Left lung (tissue), 10 donors: ENCODE results near the gene BANF2. TPM values are rescaled to one million over a fixed set of nuclear protein-coding genes. Genes with fewer than 3 reads are reported as not detected.

Source experiments
- ATAC-seq: fragments of 200-7000 bp; cut with Tn5 transposase; one replicate; pipeline ENCODE4 v1.9.1; 2020; ENCODE audit warnings: moderate library complexity
- DNase-seq, 4 donors: peaks; one replicate each; pipeline ENCODE4 v3.0.0-alpha.2; 2013 to 2020
- H3K27ac ChIP-seq, 2 donors: fragments of 200-600 bp; sonication (generic) in 1 of 2; one replicate each; pipeline versions ENCODE4 v1.5.0 to v1.8.0; 2020 to 2021
- H3K27me3 ChIP-seq, 2 donors: fragments of 200-600 bp; sonication (generic) in 1 of 2; one replicate each; pipeline versions ENCODE4 v1.5.0 to v1.8.0; 2020 to 2021
- H3K36me3 ChIP-seq, 2 donors: fragments of 200-600 bp; sonication (generic) in 1 of 2; one replicate each; pipeline versions ENCODE4 v1.5.0 to v1.8.0; 2020 to 2021
- H3K4me1 ChIP-seq, 2 donors: fragments of 200-600 bp; one replicate each; pipeline ENCODE4 v1.8.0; 2021
- H3K4me3 ChIP-seq, 2 donors: fragments of 200-600 bp; sonication (generic) in 1 of 2; one replicate each; pipeline versions ENCODE4 v1.5.0 to v1.8.0; 2020 to 2021; ENCODE audit warnings: mild to moderate bottlenecking in 1 of 2
- H3K9me3 ChIP-seq, 2 donors: fragments of 200-600 bp; sonication (generic) in 1 of 2; one replicate each; pipeline versions ENCODE4 v1.5.0 to v1.8.0; 2020 to 2021
- intact Hi-C, 2 donors: fragments of 100-400 bp; cut with DNase I; formaldehyde crosslinking; loops; one replicate each; pipeline versions ENCODE4 v1.11.2 to v1.14.2; 2022
- polyA plus RNA-seq, 6 donors: library from polyadenylated mRNA; unstranded; fragments of 120-200 nt; gene quantifications; one replicate each; pipeline ENCODE4 v1.2.1, GENCODE V29; 2013; ENCODE audit not compliant: insufficient read length in 6 of 6
- total RNA-seq, 2 donors: library from RNA; stranded (reverse); fragmentation: NEBNext Ultra II Directional; extraction: Animal tissue kit (Norgen Biotek cat#: 25700); gene quantifications; one replicate each; pipeline ENCODE4 v1.2.1, GENCODE V29; 2021
- TF ChIP-seq, protein P1 (sequence below), 2 donors: fragments of 200-600 bp; sonication (generic) in 1 of 2; IDR thresholded peaks; one replicate each; pipeline versions ENCODE4 v1.5.0 to v1.8.0; 2021; ENCODE audit warnings: antibody characterized with exemption in 2 of 2
- donor health status: DM: no; HTN: yes; CAD: no.
- donor health status: DM: no; HTN: no; CAD: no.

Gene BANF2
- total and polyA plus RNA-seq, 8 donors: not detected

DNA sequence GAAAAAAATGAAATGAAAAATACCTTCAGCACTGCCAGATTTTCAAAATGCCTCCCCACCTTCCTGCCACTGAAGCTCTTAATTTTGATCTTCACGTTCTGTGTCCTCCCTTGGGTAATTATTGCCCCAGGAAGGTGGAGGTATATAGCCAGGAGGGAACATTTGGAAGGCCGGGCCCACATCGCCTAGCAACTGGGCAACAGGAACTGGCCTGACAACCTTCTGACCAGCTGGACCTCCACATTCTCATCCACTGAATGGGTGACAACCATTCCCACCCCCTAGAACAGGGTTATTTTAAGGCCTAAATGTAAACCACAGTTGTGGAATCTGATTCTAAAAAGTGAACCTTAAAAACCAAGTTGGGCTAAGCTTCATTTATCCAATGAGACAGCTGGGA, 20.9 kb upstream of the BANF2 start:
- no peak for DNase-seq
- H3K4me3 ChIP-seq: no peak overlapping the region
- H3K9me3 ChIP-seq: no peaks in the 10 kb centered on the region
- peaks cover 0 to 36% of the 10 kb centered on the region in 2 donors for H3K36me3 ChIP-seq
- ATAC-seq: no peak
- TF ChIP-seq, protein P1, sequence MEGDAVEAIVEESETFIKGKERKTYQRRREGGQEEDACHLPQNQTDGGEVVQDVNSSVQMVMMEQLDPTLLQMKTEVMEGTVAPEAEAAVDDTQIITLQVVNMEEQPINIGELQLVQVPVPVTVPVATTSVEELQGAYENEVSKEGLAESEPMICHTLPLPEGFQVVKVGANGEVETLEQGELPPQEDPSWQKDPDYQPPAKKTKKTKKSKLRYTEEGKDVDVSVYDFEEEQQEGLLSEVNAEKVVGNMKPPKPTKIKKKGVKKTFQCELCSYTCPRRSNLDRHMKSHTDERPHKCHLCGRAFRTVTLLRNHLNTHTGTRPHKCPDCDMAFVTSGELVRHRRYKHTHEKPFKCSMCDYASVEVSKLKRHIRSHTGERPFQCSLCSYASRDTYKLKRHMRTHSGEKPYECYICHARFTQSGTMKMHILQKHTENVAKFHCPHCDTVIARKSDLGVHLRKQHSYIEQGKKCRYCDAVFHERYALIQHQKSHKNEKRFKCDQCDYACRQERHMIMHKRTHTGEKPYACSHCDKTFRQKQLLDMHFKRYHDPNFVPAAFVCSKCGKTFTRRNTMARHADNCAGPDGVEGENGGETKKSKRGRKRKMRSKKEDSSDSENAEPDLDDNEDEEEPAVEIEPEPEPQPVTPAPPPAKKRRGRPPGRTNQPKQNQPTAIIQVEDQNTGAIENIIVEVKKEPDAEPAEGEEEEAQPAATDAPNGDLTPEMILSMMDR (IDR thresholded peaks at IDR 0.05): no peak
- intact Hi-C loops: no loop called here
- H3K4me1 ChIP-seq: peaks cover 10 to 60% of the 10 kb centered on the region in 2 donors
- no peak overlapping the region for H3K27ac ChIP-seq
- no peaks in the 10 kb centered on the region for H3K27me3 ChIP-seq

DNA sequence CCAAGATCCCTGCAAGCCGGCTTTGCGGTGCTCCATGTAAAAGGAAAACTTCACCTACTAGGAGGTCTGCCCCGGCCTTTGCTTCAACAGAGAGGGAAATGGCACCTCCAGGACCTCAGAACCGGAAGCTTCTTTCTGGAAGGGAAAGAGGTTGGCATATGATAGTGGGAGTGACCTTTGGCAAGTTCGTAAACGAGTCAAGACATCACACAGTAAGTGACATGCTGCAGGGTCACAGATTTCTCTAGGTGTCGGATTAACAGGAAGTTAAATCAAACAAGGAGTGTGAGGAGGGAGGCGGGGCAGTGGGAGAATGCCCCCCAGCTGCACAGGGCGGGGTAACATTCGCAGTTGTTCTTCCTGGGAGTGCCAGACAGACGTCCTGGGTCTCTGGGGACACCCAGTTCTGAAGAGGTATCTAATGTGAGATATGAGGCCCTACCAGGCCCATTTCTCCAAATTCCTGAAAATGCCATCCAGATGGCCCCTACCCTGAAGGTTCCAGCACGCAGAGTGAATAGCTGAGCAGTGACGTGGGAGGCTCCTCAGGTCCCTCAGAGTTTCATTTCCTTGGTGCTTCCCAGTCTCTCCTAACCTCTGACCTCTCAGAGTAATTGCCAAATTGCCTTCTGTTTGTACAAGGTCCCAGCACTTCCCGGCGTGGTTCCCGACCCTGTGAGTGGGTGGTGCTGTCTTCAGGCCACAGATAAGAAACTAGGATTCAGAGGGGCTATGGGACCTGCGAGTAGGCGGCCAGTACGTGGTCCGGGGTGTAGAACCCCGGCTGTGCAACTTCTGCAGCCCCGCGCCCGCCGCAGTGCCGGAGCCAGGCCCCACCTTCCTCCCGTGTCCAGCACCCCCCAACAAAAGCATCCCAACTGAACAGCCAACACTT, 19.6 kb upstream of the BANF2 start:
- TF ChIP-seq, protein P1 (IDR thresholded peaks at IDR 0.05): no peak
- peak overlapping the region; percentile 94 to 97 for H3K27ac ChIP-seq
- DNase-seq (peak; percentile 25 to 81 (median 56)), ATAC-seq (peak; percentile 11)
- H3K4me3 ChIP-seq: peak overlapping the region; percentile 62 to 73
- no peaks in the 10 kb centered on the region for H3K9me3 ChIP-seq
- peaks cover 10 to 54% of the 10 kb centered on the region in 2 donors for H3K4me1 ChIP-seq
- intact Hi-C loops: loop anchor here in 1 of 2 donors (10.0 kb wide), 1 partner anchor 145 kb away; no protein-coding TSS in a partner anchor
- no peaks in the 10 kb centered on the region for H3K27me3 ChIP-seq
- H3K36me3 ChIP-seq: peaks cover 0 to 32% of the 10 kb centered on the region in 2 donors

DNA sequence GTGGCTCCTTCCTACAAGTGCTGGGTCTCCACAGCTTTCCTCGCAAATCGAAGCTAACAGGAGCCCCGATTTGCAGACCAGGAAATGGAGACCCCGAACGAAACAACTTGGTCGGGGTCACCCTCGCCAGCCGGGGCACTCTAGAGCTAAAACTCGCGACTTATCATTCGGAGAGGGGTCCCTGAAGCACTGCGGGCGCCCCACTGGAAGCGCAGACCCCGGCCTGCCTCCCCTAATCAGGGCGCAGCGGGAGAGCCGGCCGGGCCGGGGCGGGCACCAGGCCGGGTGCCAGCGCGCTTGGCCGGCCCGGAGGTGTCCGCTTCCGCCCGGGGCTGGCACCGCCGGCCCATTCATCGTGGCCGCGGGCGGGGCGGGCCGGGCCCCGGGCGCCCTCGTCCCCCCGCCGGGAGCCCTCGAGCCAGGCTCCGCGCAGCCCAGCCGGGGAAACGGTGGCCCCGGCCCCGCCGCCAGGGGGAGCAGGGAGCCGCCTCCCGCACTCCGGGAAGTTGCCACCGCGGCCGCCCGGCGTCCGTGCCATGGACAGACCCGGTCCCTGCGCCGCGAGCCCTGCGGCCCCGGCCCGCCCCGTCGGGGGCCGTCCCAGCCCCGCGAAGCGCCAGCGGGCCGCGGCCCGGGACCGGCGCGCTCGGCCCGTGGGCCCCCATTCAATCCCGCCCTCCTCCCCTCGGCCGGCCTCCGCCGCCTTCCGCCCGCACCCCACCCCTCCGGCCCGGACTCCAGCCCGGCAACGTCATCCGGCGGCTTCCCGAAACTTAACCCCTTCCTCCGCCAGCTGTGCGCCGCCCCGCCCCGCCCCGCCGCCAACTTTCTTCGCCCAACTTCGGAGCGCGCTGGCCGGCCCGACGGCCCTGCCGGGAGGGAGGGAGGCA, 18.7 kb upstream of the BANF2 start:
- intact Hi-C loops: loop anchor here in 1 of 2 donors (10.0 kb wide), 1 partner anchor 144 kb away; no protein-coding TSS in a partner anchor
- DNase-seq (peak; percentile 77 to 98 (median 85)), ATAC-seq (peak; percentile 39)
- Histone ChIP-seq H3K9me3 (no peaks in the 10 kb centered on the region), H3K4me3 (peak overlapping the region; percentile 62 to 73), H3K4me1 (peaks cover 10 to 45% of the 10 kb centered on the region in 2 donors), H3K27ac (peak overlapping the region; percentile 94 to 97), H3K27me3 (no peaks in the 10 kb centered on the region), H3K36me3 (peaks cover 0 to 25% of the 10 kb centered on the region in 2 donors)
- TF ChIP-seq, protein P1 (IDR thresholded peaks at IDR 0.05): peak; percentile 46 to 70

DNA sequence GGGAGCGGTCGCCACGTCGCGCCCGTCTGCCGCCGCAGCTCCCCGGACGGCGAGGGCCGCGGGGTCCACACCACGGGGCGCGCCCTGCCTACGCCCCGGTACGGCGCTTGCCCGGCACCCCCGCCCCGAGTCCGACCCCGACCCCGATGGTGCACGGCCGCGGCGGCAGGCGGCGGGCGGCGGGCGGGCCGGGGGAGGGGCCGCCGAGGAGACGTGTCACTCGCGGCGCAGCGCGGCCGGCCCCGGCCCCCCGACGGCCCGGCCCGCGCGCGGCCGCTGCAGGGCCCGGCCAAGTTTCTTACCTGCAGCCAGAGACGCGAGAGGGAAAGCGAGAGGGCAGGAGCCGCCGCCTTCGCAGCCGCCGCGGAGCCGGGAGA, 18.1 kb upstream of the BANF2 start:
- no peaks in the 10 kb centered on the region for H3K27me3 ChIP-seq
- H3K4me3 ChIP-seq: peak overlapping the region; percentile 62 to 73
- intact Hi-C loops: loop anchor here in 1 of 2 donors (10.0 kb wide), 1 partner anchor 143 kb away; no protein-coding TSS in a partner anchor
- H3K36me3 ChIP-seq: peaks cover 0 to 20% of the 10 kb centered on the region in 2 donors
- peak; percentile 0 for ATAC-seq
- TF ChIP-seq, protein P1 (IDR thresholded peaks at IDR 0.05): no peak
- H3K27ac ChIP-seq: peak overlapping the region; percentile 94 to 97
- H3K4me1 ChIP-seq: peaks cover 10 to 39% of the 10 kb centered on the region in 2 donors
- H3K9me3 ChIP-seq: no peaks in the 10 kb centered on the region
- no peak for DNase-seq
